ENCODE results near the gene LY6G6D. TPM values are rescaled to one million over a fixed set of nuclear protein-coding genes. Genes with fewer than 3 reads are reported as not detected.

The LY6G6D gene
- total RNA-seq, 4 donors from 2014 or later: not detected

DNA sequence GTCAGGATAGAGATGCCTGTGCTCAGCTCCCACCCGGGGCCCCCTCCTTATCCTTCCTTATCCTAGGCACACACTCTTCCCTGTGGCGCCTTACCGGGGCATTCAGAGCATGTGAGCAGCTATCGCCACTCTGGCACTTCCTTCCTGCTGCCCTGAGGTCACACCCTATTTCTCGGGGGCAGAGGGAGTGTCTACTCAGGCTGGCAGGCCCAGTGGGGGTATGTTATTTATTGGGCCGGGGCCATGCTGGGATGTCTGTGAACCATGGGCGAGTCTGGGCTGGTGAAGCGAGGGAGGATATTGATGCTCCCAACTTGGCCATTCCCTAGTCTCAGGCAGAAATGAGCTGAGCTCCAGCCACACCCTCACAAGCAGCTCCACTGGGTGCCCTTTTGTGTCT is 3.9 kb upstream of the LY6G6D start:
- WGBS, 2 donors: 56 to 59% methylated on average over 8 of the region's 8 CpGs
- Histone ChIP-seq H3K27ac (no peak overlapping the region), H3K27me3 (no peaks in the 10 kb centered on the region), H3K36me3 (no peaks in the 10 kb centered on the region), H3K9me3 (no peaks in the 10 kb centered on the region), H3K4me1 (peaks cover 0 to 7% (median 0%) of the 10 kb centered on the region in 4 donors), H3K4me3 (no peak overlapping the region)
- no peak for DNase-seq (ENCODE audit: low spot score in 2 of 2)
- TF ChIP-seq EP300 (IDR thresholded peaks at IDR 0.05): no peak
- no peak for TF ChIP-seq POLR2A (IDR thresholded peaks at IDR 0.05)
- TF ChIP-seq, protein P1, sequence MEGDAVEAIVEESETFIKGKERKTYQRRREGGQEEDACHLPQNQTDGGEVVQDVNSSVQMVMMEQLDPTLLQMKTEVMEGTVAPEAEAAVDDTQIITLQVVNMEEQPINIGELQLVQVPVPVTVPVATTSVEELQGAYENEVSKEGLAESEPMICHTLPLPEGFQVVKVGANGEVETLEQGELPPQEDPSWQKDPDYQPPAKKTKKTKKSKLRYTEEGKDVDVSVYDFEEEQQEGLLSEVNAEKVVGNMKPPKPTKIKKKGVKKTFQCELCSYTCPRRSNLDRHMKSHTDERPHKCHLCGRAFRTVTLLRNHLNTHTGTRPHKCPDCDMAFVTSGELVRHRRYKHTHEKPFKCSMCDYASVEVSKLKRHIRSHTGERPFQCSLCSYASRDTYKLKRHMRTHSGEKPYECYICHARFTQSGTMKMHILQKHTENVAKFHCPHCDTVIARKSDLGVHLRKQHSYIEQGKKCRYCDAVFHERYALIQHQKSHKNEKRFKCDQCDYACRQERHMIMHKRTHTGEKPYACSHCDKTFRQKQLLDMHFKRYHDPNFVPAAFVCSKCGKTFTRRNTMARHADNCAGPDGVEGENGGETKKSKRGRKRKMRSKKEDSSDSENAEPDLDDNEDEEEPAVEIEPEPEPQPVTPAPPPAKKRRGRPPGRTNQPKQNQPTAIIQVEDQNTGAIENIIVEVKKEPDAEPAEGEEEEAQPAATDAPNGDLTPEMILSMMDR (IDR thresholded peaks at IDR 0.05): no peak

DNA sequence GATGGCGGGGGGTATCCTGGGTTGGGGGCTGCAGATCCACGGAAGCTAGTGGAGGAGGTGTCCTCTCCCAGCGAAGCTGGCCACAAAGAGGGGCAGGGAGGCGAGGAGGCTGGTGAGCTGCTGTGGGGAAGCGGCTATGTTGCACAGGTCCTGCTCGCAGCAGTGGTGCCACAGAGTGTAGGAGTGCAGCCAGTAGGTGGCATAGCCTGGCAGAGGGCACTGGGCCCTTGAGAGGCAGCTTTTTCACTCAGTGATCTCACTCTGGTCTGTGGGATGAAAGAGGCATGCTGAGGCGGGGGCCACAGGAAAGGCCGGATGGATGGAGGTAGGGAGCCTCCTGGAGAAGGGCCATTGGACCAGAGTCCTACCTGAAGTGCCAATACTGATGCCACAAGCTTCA is 2.9 kb upstream of the LY6G6D start:
- Histone ChIP-seq H3K4me1 (peaks cover 0 to 7% (median 0%) of the 10 kb centered on the region in 4 donors), H3K27ac (no peak overlapping the region), H3K27me3 (no peaks in the 10 kb centered on the region), H3K4me3 (no peak overlapping the region), H3K9me3 (no peaks in the 10 kb centered on the region), H3K36me3 (no peaks in the 10 kb centered on the region)
- TF ChIP-seq POLR2A (IDR thresholded peaks at IDR 0.05) (no peak), EP300 (IDR thresholded peaks at IDR 0.05) (no peak)
- TF ChIP-seq, protein P1 (IDR thresholded peaks at IDR 0.05): no peak
- DNase-seq (ENCODE audit: low spot score in 2 of 2): no peak
- 79% methylated on average over 8 of the region's 8 CpGs for WGBS, 2 donors

DNA sequence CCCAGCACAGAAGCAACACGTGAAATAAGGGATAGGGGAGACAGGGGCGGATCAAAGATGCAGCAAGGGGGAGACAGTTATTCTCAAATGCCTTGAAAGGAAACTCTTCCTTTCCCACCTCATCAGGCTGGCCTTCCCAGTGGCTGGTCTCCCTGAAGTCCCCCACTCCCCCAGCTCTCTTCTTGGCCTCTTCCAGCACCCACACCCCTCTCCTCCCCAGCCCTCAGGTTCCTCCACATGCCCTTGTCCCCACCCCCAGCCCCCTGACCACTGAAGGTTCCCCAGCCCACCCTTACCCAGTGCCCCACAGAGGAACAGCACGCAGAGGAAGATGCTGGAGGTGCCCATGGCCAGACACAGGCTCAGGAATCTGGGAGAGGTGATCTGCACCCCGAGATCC is 1.7 kb upstream of the LY6G6D start:
- 51 to 53% methylated on average over 4 of the region's 4 CpGs for WGBS, 2 donors
- Histone ChIP-seq H3K4me3 (no peak overlapping the region), H3K27me3 (no peaks in the 10 kb centered on the region), H3K9me3 (no peaks in the 10 kb centered on the region), H3K36me3 (no peaks in the 10 kb centered on the region), H3K27ac (no peak overlapping the region), H3K4me1 (peaks cover 0 to 7% (median 0%) of the 10 kb centered on the region in 4 donors)
- no peak for TF ChIP-seq EP300 (IDR thresholded peaks at IDR 0.05)
- TF ChIP-seq, protein P1 (IDR thresholded peaks at IDR 0.05): no peak
- TF ChIP-seq POLR2A (IDR thresholded peaks at IDR 0.05): no peak
- no peak for DNase-seq (ENCODE audit: low spot score in 2 of 2)

DNA sequence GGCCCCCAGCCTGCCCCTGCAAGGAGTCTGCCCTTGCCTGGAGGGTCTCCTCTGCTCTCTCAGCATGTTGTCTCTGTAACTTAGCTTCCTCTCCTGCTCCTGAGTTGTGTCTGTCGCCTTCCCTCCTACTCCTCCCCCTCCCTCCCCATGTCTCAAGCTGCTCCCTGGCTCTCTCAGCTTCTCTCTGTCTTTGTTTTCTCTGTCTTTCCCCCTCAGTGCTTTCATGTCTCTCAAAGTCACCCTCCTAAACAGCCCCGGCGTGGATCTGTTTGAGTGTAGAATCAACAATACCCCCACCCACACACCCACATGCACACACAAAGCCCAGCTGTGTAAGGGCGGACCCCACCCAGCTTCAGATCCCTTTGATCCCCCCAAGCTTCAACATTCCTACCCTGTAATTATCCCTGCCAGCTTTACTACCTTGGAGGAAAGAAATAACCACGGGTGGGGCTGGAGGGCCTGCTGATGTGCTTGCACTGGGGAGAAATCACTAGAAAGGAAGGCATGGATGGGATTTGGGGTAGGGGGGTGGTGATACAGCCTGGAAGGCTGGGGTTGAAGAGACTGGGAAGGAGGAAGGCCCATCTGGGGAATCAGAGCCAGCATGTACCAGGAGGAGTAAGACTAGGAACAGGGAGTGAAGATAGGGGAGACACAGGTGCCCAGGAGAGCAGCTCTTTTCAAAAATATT is 1.0 kb upstream of the LY6G6D start:
- Histone ChIP-seq H3K36me3 (no peaks in the 10 kb centered on the region), H3K4me3 (no peak overlapping the region), H3K9me3 (no peaks in the 10 kb centered on the region), H3K4me1 (peaks cover 0 to 7% (median 0%) of the 10 kb centered on the region in 4 donors), H3K27me3 (no peaks in the 10 kb centered on the region), H3K27ac (no peak overlapping the region)
- DNase-seq (ENCODE audit: low spot score in 2 of 2): no peak
- TF ChIP-seq POLR2A (IDR thresholded peaks at IDR 0.05) (no peak), EP300 (IDR thresholded peaks at IDR 0.05) (no peak)
- TF ChIP-seq, protein P1 (IDR thresholded peaks at IDR 0.05): no peak
- 22 to 28% methylated on average over 5 of the region's 5 CpGs for WGBS, 2 donors

DNA sequence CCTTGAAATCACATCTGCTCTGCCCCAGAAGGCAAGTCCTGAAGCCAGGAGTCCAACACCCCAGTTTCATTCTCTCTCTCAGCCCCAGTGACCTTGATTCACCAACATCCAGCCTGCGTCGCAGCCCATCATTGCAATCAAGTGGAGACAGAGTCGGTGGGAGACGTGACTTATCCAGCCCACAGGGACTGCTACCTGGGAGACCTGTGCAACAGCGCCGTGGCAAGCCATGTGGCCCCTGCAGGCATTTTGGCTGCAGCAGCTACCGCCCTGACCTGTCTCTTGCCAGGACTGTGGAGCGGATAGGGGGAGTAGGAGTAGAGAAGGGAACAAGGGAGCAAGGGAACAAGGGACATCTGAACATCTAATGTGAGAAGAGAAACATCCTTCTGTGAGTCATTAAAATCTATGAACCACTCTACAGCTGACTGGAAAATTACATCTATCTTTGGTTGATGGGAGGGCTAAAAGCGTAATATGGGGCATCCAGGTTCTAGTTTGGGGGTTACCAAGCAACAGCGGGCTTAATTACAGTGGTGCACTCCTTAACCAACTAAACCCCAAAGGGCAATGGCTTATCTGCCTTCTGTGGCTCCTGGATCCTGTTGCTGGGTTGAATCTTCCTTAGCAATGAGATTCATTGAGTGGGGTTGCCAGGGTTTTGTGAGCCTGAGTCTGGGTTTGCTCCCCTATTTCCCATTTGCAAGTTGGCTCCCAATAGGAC is 2.5 kb downstream of the LY6G6D start:
- no peak overlapping the region for H3K27ac ChIP-seq
- no peak overlapping the region for H3K4me3 ChIP-seq
- H3K27me3 ChIP-seq: no peaks in the 10 kb centered on the region
- H3K36me3 ChIP-seq: no peaks in the 10 kb centered on the region
- no peaks in the 10 kb centered on the region for H3K9me3 ChIP-seq
- peaks cover 0 to 7% (median 0%) of the 10 kb centered on the region in 4 donors for H3K4me1 ChIP-seq
- WGBS, 2 donors: 63 to 78% methylated on average over 10 of the region's 10 CpGs
- no peak for DNase-seq (ENCODE audit: low spot score in 2 of 2)
- TF ChIP-seq POLR2A (IDR thresholded peaks at IDR 0.05) (no peak), EP300 (IDR thresholded peaks at IDR 0.05) (no peak)
- TF ChIP-seq, protein P1 (IDR thresholded peaks at IDR 0.05): no peak

All from tibial nerve (tissue), 4 donors.